ENCODE data around the gene LRRC19.

LRRC19 gene

GRCh38 chr9:27005491-27005890 is at the start of gene LRRC19:
TSS of gene LRRC19 (minus strand) at chr9:27005672. CDS start at chr9:26999694, 5,978 bp downstream.
- Mint-ChIP-seq H3K9me3 (no peaks in the 10 kb centered on the region), H3K4me1 (no peaks in the 10 kb centered on the region), H3K27me3 (no peaks in the 10 kb centered on the region), H3K27ac (no peak within 1 kb of the TSS), H3K4me3 (no peak within 1 kb of the TSS)
- ATAC-seq = no peak
- DNase-seq = no peak

- no peaks in the 10 kb centered on the region for H3K4me1 Mint-ChIP-seq
- no peak overlapping the region for H3K27ac Mint-ChIP-seq
- H3K9me3 Mint-ChIP-seq = no peaks in the 10 kb centered on the region
- no peak overlapping the region for H3K4me3 Mint-ChIP-seq
- DNase-seq (no peak), ATAC-seq (no peak)
- H3K27me3 Mint-ChIP-seq = no peaks in the 10 kb centered on the region
Observed at GRCh38 chr9:27054841-27055240, 49.4 kb upstream of the LRRC19 start.

GRCh38 chr9:27054125-27054524 is 48.7 kb upstream of the LRRC19 start:
- ATAC-seq (no peak), DNase-seq (no peak)
- H3K27me3 Mint-ChIP-seq = no peaks in the 10 kb centered on the region
- no peak overlapping the region for H3K4me3 Mint-ChIP-seq
- peak overlapping the region in 1 of 2 donors; percentile 15 for H3K27ac Mint-ChIP-seq
- no peaks in the 10 kb centered on the region for H3K4me1 Mint-ChIP-seq
- H3K9me3 Mint-ChIP-seq = no peaks in the 10 kb centered on the region

- Mint-ChIP-seq H3K9me3 (no peaks in the 10 kb centered on the region), H3K4me1 (no peaks in the 10 kb centered on the region), H3K27ac (peak overlapping the region in 1 of 2 donors; percentile 19), H3K27me3 (no peaks in the 10 kb centered on the region), H3K4me3 (no peak overlapping the region)
- DNase-seq (no peak), ATAC-seq (no peak)
Observed at GRCh38 chr9:27053369-27054022, 48.0 kb upstream of the LRRC19 start.

GRCh38 chr9:27047136-27047535 is 41.7 kb upstream of the LRRC19 start:
- Mint-ChIP-seq H3K9me3 (no peaks in the 10 kb centered on the region), H3K4me3 (no peak overlapping the region), H3K4me1 (no peaks in the 10 kb centered on the region), H3K27me3 (no peaks in the 10 kb centered on the region), H3K27ac (no peak overlapping the region)
- DNase-seq (no peak), ATAC-seq (no peak)

GRCh38 chr9:27043176-27043575 is 37.7 kb upstream of the LRRC19 start:
- no peak overlapping the region for H3K27ac Mint-ChIP-seq
- no peak overlapping the region for H3K4me3 Mint-ChIP-seq
- H3K9me3 Mint-ChIP-seq = no peaks in the 10 kb centered on the region
- no peaks in the 10 kb centered on the region for H3K27me3 Mint-ChIP-seq
- H3K4me1 Mint-ChIP-seq = no peaks in the 10 kb centered on the region
- DNase-seq = no peak
- no peak for ATAC-seq

- H3K9me3 Mint-ChIP-seq = no peaks in the 10 kb centered on the region
- DNase-seq = no peak
Observed at GRCh38 chr9:27042476-27042875, 37.0 kb upstream of the LRRC19 start.

GRCh38 chr9:27041746-27042145 is 36.3 kb upstream of the LRRC19 start:
- Mint-ChIP-seq H3K4me1 (no peaks in the 10 kb centered on the region), H3K27me3 (no peaks in the 10 kb centered on the region), H3K9me3 (no peaks in the 10 kb centered on the region), H3K27ac (no peak overlapping the region), H3K4me3 (no peak overlapping the region)
- ATAC-seq (no peak), DNase-seq (no peak)

More at GRCh38 chr9:27042476-27042875, 37.0 kb upstream of the LRRC19 start:
- H3K4me3 Mint-ChIP-seq = no peak overlapping the region
- H3K27ac Mint-ChIP-seq = no peak overlapping the region
- no peak for ATAC-seq
- no peaks in the 10 kb centered on the region for H3K4me1 Mint-ChIP-seq
- H3K27me3 Mint-ChIP-seq = no peaks in the 10 kb centered on the region

GRCh38 chr9:27037499-27037898 is 32.0 kb upstream of the LRRC19 start:
- DNase-seq (no peak), ATAC-seq (no peak)
- no peak overlapping the region for H3K4me3 Mint-ChIP-seq
- no peaks in the 10 kb centered on the region for H3K4me1 Mint-ChIP-seq
- H3K27ac Mint-ChIP-seq = no peak overlapping the region
- H3K9me3 Mint-ChIP-seq = no peaks in the 10 kb centered on the region
- H3K27me3 Mint-ChIP-seq = no peaks in the 10 kb centered on the region

- Mint-ChIP-seq H3K27ac (no peak overlapping the region), H3K4me1 (no peaks in the 10 kb centered on the region), H3K4me3 (no peak overlapping the region), H3K9me3 (no peaks in the 10 kb centered on the region), H3K27me3 (no peaks in the 10 kb centered on the region)
- ATAC-seq = no peak
- DNase-seq = peak; percentile 27 to 33
Observed at GRCh38 chr9:27033815-27034403, 28.4 kb upstream of the LRRC19 start.

- ATAC-seq (no peak), DNase-seq (no peak)
- Mint-ChIP-seq H3K9me3 (peaks cover 0 to 5% of the 10 kb centered on the region in 2 donors), H3K27me3 (no peaks in the 10 kb centered on the region), H3K4me1 (no peaks in the 10 kb centered on the region), H3K27ac (no peak overlapping the region), H3K4me3 (no peak overlapping the region)
Observed at GRCh38 chr9:27029186-27029585, 23.7 kb upstream of the LRRC19 start.

GRCh38 chr9:27022920-27023319 is 17.4 kb upstream of the LRRC19 start:
- H3K4me3 Mint-ChIP-seq = no peak overlapping the region

GRCh38 chr9:27019589-27019988 is 14.1 kb upstream of the LRRC19 start:
- no peaks in the 10 kb centered on the region for H3K27me3 Mint-ChIP-seq
- peaks cover 0 to 9% of the 10 kb centered on the region in 2 donors for H3K9me3 Mint-ChIP-seq
- DNase-seq = no peak
- H3K27ac Mint-ChIP-seq = no peak overlapping the region
- H3K4me1 Mint-ChIP-seq = no peaks in the 10 kb centered on the region
- ATAC-seq = no peak
- no peak overlapping the region for H3K4me3 Mint-ChIP-seq

More at GRCh38 chr9:27022920-27023319, 17.4 kb upstream of the LRRC19 start:
- peaks cover 0 to 10% of the 10 kb centered on the region in 2 donors for H3K9me3 Mint-ChIP-seq
- ATAC-seq (no peak), DNase-seq (no peak)
- no peak overlapping the region for H3K27ac Mint-ChIP-seq
- no peaks in the 10 kb centered on the region for H3K4me1 Mint-ChIP-seq
- no peaks in the 10 kb centered on the region for H3K27me3 Mint-ChIP-seq

GRCh38 chr9:27003426-27004077 is 1.9 kb downstream of the LRRC19 start:
- no peak overlapping the region for H3K27ac Mint-ChIP-seq
- no peak for DNase-seq
- H3K4me3 Mint-ChIP-seq = no peak overlapping the region
- no peaks in the 10 kb centered on the region for H3K27me3 Mint-ChIP-seq
- no peak for ATAC-seq
- no peaks in the 10 kb centered on the region for H3K4me1 Mint-ChIP-seq
- no peaks in the 10 kb centered on the region for H3K9me3 Mint-ChIP-seq

GRCh38 chr9:26995810-26996209 is 9.7 kb downstream of the LRRC19 start:
- Mint-ChIP-seq H3K27me3 (no peaks in the 10 kb centered on the region), H3K4me3 (no peak overlapping the region), H3K9me3 (no peaks in the 10 kb centered on the region), H3K4me1 (no peaks in the 10 kb centered on the region), H3K27ac (no peak overlapping the region)
- DNase-seq = no peak
- ATAC-seq = no peak

GRCh38 chr9:26983340-26983739 is 22.1 kb downstream of the LRRC19 start:
- Mint-ChIP-seq H3K4me3 (no peak overlapping the region), H3K27ac (no peak overlapping the region)
- ATAC-seq = no peak

More at GRCh38 chr9:26983340-26983739, 22.1 kb downstream of the LRRC19 start:
- no peak for DNase-seq
- Mint-ChIP-seq H3K27me3 (no peaks in the 10 kb centered on the region), H3K9me3 (no peaks in the 10 kb centered on the region), H3K4me1 (no peaks in the 10 kb centered on the region)

Measured in stimulated activated naive CD8-positive, alpha-beta T cell treated with anti-CD3 and anti-CD28 coated beads, Interleukin-15, amount 100 ng/mL, for 72 hours (primary cell).